PC-9 (cell line): ENCODE measurements around the gene STX12. TPM values are rescaled to one million over a fixed set of nuclear protein-coding genes. Genes with fewer than 3 reads are reported as not detected.

ENCODE experiments used
- BruUV-seq: library from RNA; stranded (reverse); fragments of 400-500 nt; replicated peaks from 2 replicates; lab custom pipeline; 2021; lab: Mats Ljungman, UMichigan
- CTCF ChIA-PET: fragments of 300-600 bp; sonication (Branson Sonifier 250); formaldehyde crosslinking; loops from one replicate; lab custom pipeline; 2022; ENCODE audit warnings: antibody characterized with exemption; lab: Charles Lee
- POLR2A ChIA-PET: fragments of 300-600 bp; sonication (Branson Sonifier 250); formaldehyde crosslinking; loops from one replicate; lab custom pipeline; 2022; ENCODE audit warnings: antibody characterized with exemption; ENCODE audit not compliant: unreplicated experiment; lab: Charles Lee
- DNase-seq, 2 experiments: peaks; one replicate each; pipeline versions ENCODE4 v3.0.0 to v3.0.0-alpha.2; 2015 to 2022; ENCODE audit warnings: mixed read lengths in 1 of 2
- H2AFZ ChIP-seq: fragments of 200-600 bp; sonication (generic); 2 replicates; pipeline ENCODE4 v1.8.1; 2017; ENCODE audit warnings: antibody characterized with exemption
- H3F3A ChIP-seq: fragments of 200-600 bp; sonication (generic); 2 replicates; pipeline ENCODE4 v1.8.1; 2017; ENCODE audit warnings: antibody characterized with exemption, mild to moderate bottlenecking, low read depth; ENCODE audit not compliant: insufficient read depth
- H3K27ac ChIP-seq: fragments of 200-600 bp; sonication (generic); 2 replicates; pipeline ENCODE4 v1.6.1; 2016; ENCODE audit warnings: mixed run types
- H3K27me3 ChIP-seq: fragments of 200-600 bp; sonication (generic); 2 replicates; pipeline ENCODE4 v1.6.1; 2016; ENCODE audit warnings: low read depth, mixed run types; ENCODE audit not compliant: insufficient read depth
- H3K36me3 ChIP-seq: fragments of 200-600 bp; sonication (generic); 2 replicates; pipeline ENCODE4 v1.6.1; 2016; ENCODE audit warnings: low read depth, mixed run types
- H3K4me1 ChIP-seq: fragments of 200-600 bp; sonication (generic); replicated peaks from 2 replicates; pipeline ENCODE4 v1.6.1; 2016; ENCODE audit warnings: mixed run types; ENCODE audit not compliant: insufficient read depth
- H3K4me2 ChIP-seq: fragments of 200-600 bp; sonication (generic); 2 replicates; pipeline ENCODE4 v1.6.1; 2017; ENCODE audit warnings: mixed run types
- H3K4me3 ChIP-seq: fragments of 200-600 bp; sonication (generic); 2 replicates; pipeline ENCODE4 v1.6.1; 2016; ENCODE audit warnings: mixed run types
- H3K79me2 ChIP-seq: fragments of 200-600 bp; sonication (generic); 2 replicates; pipeline ENCODE4 v1.6.1; 2017; ENCODE audit warnings: low read depth, mixed run types
- H3K9me2 ChIP-seq: fragments of 200-600 bp; sonication (generic); 2 replicates; pipeline ENCODE4 v1.8.1; 2017; ENCODE audit warnings: mild to moderate bottlenecking; ENCODE audit not compliant: insufficient read depth
- H3K9me3 ChIP-seq: fragments of 200-600 bp; sonication (generic); 2 replicates; pipeline ENCODE4 v1.8.1; 2016; ENCODE audit warnings: low read depth; ENCODE audit not compliant: insufficient read depth
- H4K20me1 ChIP-seq: fragments of 200-600 bp; sonication (generic); 2 replicates; pipeline ENCODE4 v1.8.1; 2017; ENCODE audit not compliant: insufficient read depth
- EZH2 ChIP-seq: fragments of 200-600 bp; sonication (generic); IDR thresholded peaks from 2 replicates; pipeline ENCODE4 v1.8.0; 2017; ENCODE audit warnings: antibody characterized with exemption, low read depth
- intact Hi-C: fragments of 100-400 bp; cut with micrococcal nuclease; formaldehyde crosslinking; loops from one replicate; pipeline ENCODE4 v1.10.0; 2022; ENCODE audit not compliant: unreplicated experiment
- total RNA-seq: library from RNA; stranded (reverse); gene quantifications from 2 replicates; pipeline ENCODE4 v1.2.3, GENCODE V29; 2021
- TF ChIP-seq, protein P1 (sequence below): fragments of 200-600 bp; sonication (generic); conservative IDR thresholded peaks from 2 replicates; pipeline ENCODE4 v1.6.1; 2017; ENCODE audit warnings: mixed run types, antibody characterized with exemption, mild to moderate bottlenecking, moderate library complexity

Gene STX12
- total RNA-seq, 1 experiment from 2014 or later, result 23.7 TPM

DNA sequence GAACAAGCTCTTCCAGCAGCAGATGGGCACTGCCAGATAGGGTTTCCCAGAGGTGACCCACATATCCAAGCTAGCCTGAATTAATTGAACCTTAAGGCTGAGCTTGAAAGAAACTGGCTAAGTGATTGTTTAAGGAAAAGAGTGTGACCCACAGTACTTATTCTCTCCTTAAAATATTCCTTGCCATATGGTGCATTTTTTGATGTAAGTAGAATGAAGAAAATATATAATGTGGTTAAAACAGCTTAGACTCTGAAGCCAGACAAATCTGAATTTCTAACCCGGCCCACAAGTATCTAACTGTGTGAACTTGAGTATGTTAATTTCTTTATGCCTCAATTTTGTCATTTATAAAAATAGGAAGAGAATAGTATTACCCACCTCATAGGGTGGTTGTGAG lies 62.5 kb downstream of the STX12 start:
- H3K36me3 ChIP-seq, result no peaks in the 10 kb centered on the region
- intact Hi-C loops, result no loop called here

DNA sequence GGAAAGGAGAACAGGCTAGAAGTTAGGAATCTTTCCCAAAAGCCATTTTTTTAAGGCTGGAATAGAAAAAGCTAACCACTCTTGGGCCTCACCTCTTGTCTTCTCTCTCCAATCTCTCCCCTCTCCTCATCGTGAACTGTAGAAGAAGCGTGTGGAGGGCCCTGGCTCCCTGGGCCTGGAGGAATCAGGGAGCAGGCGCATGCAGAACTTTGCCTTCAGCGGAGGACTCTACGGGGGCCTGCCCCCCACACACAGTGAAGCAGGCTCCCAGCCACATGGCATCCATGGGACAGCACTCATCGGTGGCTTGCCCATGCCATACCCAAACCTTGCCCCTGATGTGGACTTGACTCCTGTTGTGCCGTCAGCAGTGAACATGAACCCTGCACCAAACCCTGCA lies 76.9 kb downstream of the STX12 start:
- intact Hi-C loops, result no loop called here
- ChIA-PET POLR2A (no interaction called here), CTCF (no interaction called here)
- Histone ChIP-seq H3K4me2 (no peak overlapping the region), H3K9me3 (no peaks in the 10 kb centered on the region), H3K79me2 (no peaks in the 10 kb centered on the region), H2AFZ (no peak overlapping the region), H3K9me2 (no peaks in the 10 kb centered on the region), H3K27me3 (no peaks in the 10 kb centered on the region), H3K4me1 (no peaks in the 10 kb centered on the region), H3K36me3 (no peaks in the 10 kb centered on the region), H4K20me1 (no peaks in the 10 kb centered on the region), H3F3A (peaks cover 10% of the 10 kb centered on the region; the same call in 1 of the 2 replicates), H3K4me3 (no peak overlapping the region), H3K27ac (no peak overlapping the region)
- DNase-seq, result no peak
- TF ChIP-seq, protein P1, sequence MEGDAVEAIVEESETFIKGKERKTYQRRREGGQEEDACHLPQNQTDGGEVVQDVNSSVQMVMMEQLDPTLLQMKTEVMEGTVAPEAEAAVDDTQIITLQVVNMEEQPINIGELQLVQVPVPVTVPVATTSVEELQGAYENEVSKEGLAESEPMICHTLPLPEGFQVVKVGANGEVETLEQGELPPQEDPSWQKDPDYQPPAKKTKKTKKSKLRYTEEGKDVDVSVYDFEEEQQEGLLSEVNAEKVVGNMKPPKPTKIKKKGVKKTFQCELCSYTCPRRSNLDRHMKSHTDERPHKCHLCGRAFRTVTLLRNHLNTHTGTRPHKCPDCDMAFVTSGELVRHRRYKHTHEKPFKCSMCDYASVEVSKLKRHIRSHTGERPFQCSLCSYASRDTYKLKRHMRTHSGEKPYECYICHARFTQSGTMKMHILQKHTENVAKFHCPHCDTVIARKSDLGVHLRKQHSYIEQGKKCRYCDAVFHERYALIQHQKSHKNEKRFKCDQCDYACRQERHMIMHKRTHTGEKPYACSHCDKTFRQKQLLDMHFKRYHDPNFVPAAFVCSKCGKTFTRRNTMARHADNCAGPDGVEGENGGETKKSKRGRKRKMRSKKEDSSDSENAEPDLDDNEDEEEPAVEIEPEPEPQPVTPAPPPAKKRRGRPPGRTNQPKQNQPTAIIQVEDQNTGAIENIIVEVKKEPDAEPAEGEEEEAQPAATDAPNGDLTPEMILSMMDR, result no peak
- TF ChIP-seq EZH2, result no peak
- BruUV-seq, result no TSS peak

More for the DNA sequence above, 62.5 kb downstream of the STX12 start:
- Histone ChIP-seq H3K4me3 (no peak overlapping the region), H3K27me3 (no peaks in the 10 kb centered on the region), H2AFZ (no peak overlapping the region), H3K9me3 (no peaks in the 10 kb centered on the region), H3K4me1 (0 out of 2 replicates have a peak, but pooled peaks cover 14% of the 10 kb centered on the region), H3K79me2 (peaks cover 42% of the 10 kb centered on the region), H3K27ac (no peak overlapping the region), H3F3A (no peaks in the 10 kb centered on the region), H3K4me2 (no peak overlapping the region), H4K20me1 (no peaks in the 10 kb centered on the region; the same call in none of the 2 replicates), H3K9me2 (no peaks in the 10 kb centered on the region)
- no TSS peak for BruUV-seq
- TF ChIP-seq EZH2, result no peak
- TF ChIP-seq, protein P1, result no peak
- CTCF ChIA-PET, result no interaction called here
- no peak for DNase-seq
- POLR2A ChIA-PET, result interaction anchor here (0.5 kb wide), 1 partner anchor 746 kb away, joined by 8 read pairs; no protein-coding TSS in a partner anchor

DNA sequence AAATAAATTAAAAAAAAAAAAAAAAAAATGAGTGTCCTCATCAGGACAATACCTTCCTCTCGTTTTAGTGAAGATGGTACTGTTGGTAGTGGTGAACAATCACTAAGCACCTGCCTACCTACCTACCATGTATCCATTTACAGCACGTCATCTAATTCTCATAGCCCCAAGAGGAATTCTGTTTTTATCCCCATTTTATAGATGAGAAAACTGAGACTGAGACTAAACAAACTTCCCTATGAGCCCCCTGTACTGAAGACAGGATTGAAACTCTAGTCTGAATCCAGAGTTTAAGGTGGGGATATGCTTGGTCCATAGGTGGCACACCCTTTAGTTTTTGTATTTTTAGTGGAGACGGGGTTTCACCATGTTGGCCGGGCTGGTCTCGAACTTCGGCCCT lies 82.1 kb downstream of the STX12 start:
- Histone ChIP-seq H3K4me2 (no peak overlapping the region), H3K9me3 (no peaks in the 10 kb centered on the region), H3F3A (peaks cover 10% of the 10 kb centered on the region; the same call in 1 of the 2 replicates), H3K9me2 (no peaks in the 10 kb centered on the region), H3K4me1 (no peaks in the 10 kb centered on the region), H3K27ac (no peak overlapping the region), H3K27me3 (no peaks in the 10 kb centered on the region), H3K79me2 (no peaks in the 10 kb centered on the region), H2AFZ (no peak overlapping the region), H4K20me1 (no peaks in the 10 kb centered on the region), H3K4me3 (no peak overlapping the region), H3K36me3 (no peaks in the 10 kb centered on the region)
- intact Hi-C loops, result loop anchor here (5.0 kb wide), 2 partner anchors 232 to 747 kb away; partner anchors contain the start of gene EYA3
- TF ChIP-seq EZH2, result no peak
- TF ChIP-seq, protein P1, result no peak
- POLR2A ChIA-PET, result no interaction called here
- no TSS peak for BruUV-seq
- no peak for DNase-seq
- CTCF ChIA-PET, result no interaction called here
